ENCODE measurements around the gene RIPOR2.

The RIPOR2 gene

GRCh38 chr6:24847402-24847801 is 88.4 kb downstream of the RIPOR2 start:
- no peak for DNase-seq (ENCODE audit: low read depth, low spot score)

- no peak for DNase-seq (ENCODE audit: low read depth, low spot score)
Measured at GRCh38 chr6:24845578-24845977, 90.2 kb downstream of the RIPOR2 start.

- no peak for DNase-seq (ENCODE audit: low read depth, low spot score)
Measured at GRCh38 chr6:24844903-24845302, 90.9 kb downstream of the RIPOR2 start.

GRCh38 chr6:24844061-24844460 is 91.7 kb downstream of the RIPOR2 start:
- DNase-seq (ENCODE audit: low read depth, low spot score), result no peak

GRCh38 chr6:24840187-24840586 is 95.6 kb downstream of the RIPOR2 start:
- no peak for DNase-seq (ENCODE audit: low read depth, low spot score)

GRCh38 chr6:24838994-24839393 is 96.8 kb downstream of the RIPOR2 start:
- DNase-seq (ENCODE audit: low read depth, low spot score), result no peak

GRCh38 chr6:24838081-24838480 is 97.7 kb downstream of the RIPOR2 start:
- DNase-seq (ENCODE audit: low read depth, low spot score), result no peak

- no peak for DNase-seq (ENCODE audit: low read depth, low spot score)
Measured at GRCh38 chr6:24836109-24836508, 99.7 kb downstream of the RIPOR2 start.

- DNase-seq (ENCODE audit: low read depth, low spot score), result no peak
Measured at GRCh38 chr6:24833711-24834386, 101.9 kb downstream of the RIPOR2 start.

- no peak for DNase-seq (ENCODE audit: low read depth, low spot score)
Measured at GRCh38 chr6:24832794-24833193, 103.0 kb downstream of the RIPOR2 start.

GRCh38 chr6:24831771-24832716 is 103.7 kb downstream of the RIPOR2 start:
- no peak for DNase-seq (ENCODE audit: low read depth, low spot score)

- DNase-seq (ENCODE audit: low read depth, low spot score), result no peak
Measured at GRCh38 chr6:24829657-24830056, 106.1 kb downstream of the RIPOR2 start.

GRCh38 chr6:24827970-24828369 is 107.8 kb downstream of the RIPOR2 start:
- no peak for DNase-seq (ENCODE audit: low read depth, low spot score)

GRCh38 chr6:24827162-24827561 is 108.6 kb downstream of the RIPOR2 start:
- DNase-seq (ENCODE audit: low read depth, low spot score), result no peak

- DNase-seq (ENCODE audit: low read depth, low spot score), result no peak
Measured at GRCh38 chr6:24825130-24825630, 110.6 kb downstream of the RIPOR2 start.

- DNase-seq (ENCODE audit: low read depth, low spot score), result no peak
Measured at GRCh38 chr6:24824142-24824938, 111.4 kb downstream of the RIPOR2 start.

GRCh38 chr6:24823185-24823584 is 112.6 kb downstream of the RIPOR2 start:
- DNase-seq (ENCODE audit: low read depth, low spot score), result no peak

GRCh38 chr6:24822696-24823095 is 113.1 kb downstream of the RIPOR2 start:
- DNase-seq (ENCODE audit: low read depth, low spot score), result no peak

GRCh38 chr6:24821860-24822444 is 113.8 kb downstream of the RIPOR2 start:
- DNase-seq (ENCODE audit: low read depth, low spot score), result no peak

GRCh38 chr6:24818346-24818745 is 117.4 kb downstream of the RIPOR2 start:
- no peak for DNase-seq (ENCODE audit: low read depth, low spot score)

GRCh38 chr6:24809728-24810127 is 126.0 kb downstream of the RIPOR2 start:
- DNase-seq (ENCODE audit: low read depth, low spot score), result no peak

Data from iPS DF 19.7 (cell line).